Aorta (tissue), 5 donors: ENCODE data around the gene PHF13. TPM values are rescaled to one million over a fixed set of nuclear protein-coding genes. Genes with fewer than 3 reads are reported as not detected.
A peak's percentile ranks its signal among the peaks of the same experiment; 100 is the strongest.

Experiments used
- ATAC-seq: fragments of 200-7000 bp; cut with Tn5 transposase; one replicate; pipeline ENCODE4 v1.9.1; 2022; ENCODE audit warnings: moderate library complexity; ENCODE audit not compliant: low FRiP score
- DNase-seq, 2 donors: peaks; one replicate each; pipeline ENCODE4 v3.0.0-alpha.2; 2020
- H3K27ac ChIP-seq, 2 donors: one replicate each; pipeline ENCODE4 v1.5.1; 2013; ENCODE audit warnings: low read length in 2 of 2, mild to moderate bottlenecking in 2 of 2, moderate library complexity in 2 of 2, control low read depth in 1 of 2, inconsistent platforms in 1 of 2, low read depth in 1 of 2
- H3K27me3 ChIP-seq, 2 donors: one replicate each; pipeline ENCODE4 v1.6.1; 2013; ENCODE audit warnings: control low read depth in 1 of 2, low read length in 1 of 2, mild to moderate bottlenecking in 1 of 2, moderate library complexity in 1 of 2; ENCODE audit not compliant: insufficient read depth in 2 of 2, control insufficient read depth in 1 of 2
- H3K36me3 ChIP-seq, 2 donors: one replicate each; pipeline ENCODE4 v1.6.1; 2013; ENCODE audit warnings: control low read depth in 1 of 2, low read length in 1 of 2, mild to moderate bottlenecking in 1 of 2; ENCODE audit not compliant: insufficient read depth in 2 of 2, control insufficient read depth in 1 of 2
- H3K4me1 ChIP-seq, 2 donors: one replicate each; pipeline ENCODE4 v1.6.1; 2013; ENCODE audit warnings: low read length in 2 of 2, control low read depth in 1 of 2, mild to moderate bottlenecking in 1 of 2, moderate library complexity in 1 of 2; ENCODE audit not compliant: insufficient read depth in 2 of 2, control insufficient read depth in 1 of 2
- H3K4me3 ChIP-seq, 2 donors: one replicate each; pipeline ENCODE4 v1.5.1; 2013; ENCODE audit warnings: low read length in 2 of 2, control low read depth in 1 of 2, mild to moderate bottlenecking in 1 of 2
- H3K9me3 ChIP-seq: one replicate; pipeline ENCODE4 v1.6.1; 2013; ENCODE audit warnings: mild to moderate bottlenecking, low read length; ENCODE audit not compliant: control insufficient read depth
- WGBS, 2 donors: extraction: QIAGEN DNeasy Blood & Tissue Kit; methylation state at CpG; one replicate each; pipeline ENCODE4 v1.1.7; 2013; 5-methylcytosine and 5-hydroxymethylcytosine counted together
- intact Hi-C, 2 donors: fragments of 100-400 bp; cut with DNase I; formaldehyde crosslinking; loops; one replicate each; pipeline versions ENCODE4 v1.14.2 to v1.15.0; 2022
- polyA plus RNA-seq, 2 donors: library from polyadenylated mRNA; stranded (reverse); fragments of 200-250 nt; gene quantifications; one replicate each; pipeline ENCODE4 v1.2.3, GENCODE V29; 2013
- total RNA-seq, 2 donors: library from RNA; stranded (reverse); fragmentation: NEBNext Ultra II Directional; extraction: Animal tissue kit (Norgen Biotek cat#: 25700); gene quantifications; one replicate each; pipeline ENCODE4 v1.2.1, GENCODE V29; 2021
- donor health status: healthy with polysubstance abuse.
- donor health status: Bipolar disorder and iron deficiency.
- donor health status: DM: no; HTN: no; CAD: no.
- donor health status: DM: no; HTN: no; CAD: no.
- donor health status: DM: yes; HTN: yes; CAD: no.

PHF13 gene
- total and polyA plus RNA-seq, 4 donors: 3.6 to 19.3 (median 14.9) TPM

DNA sequence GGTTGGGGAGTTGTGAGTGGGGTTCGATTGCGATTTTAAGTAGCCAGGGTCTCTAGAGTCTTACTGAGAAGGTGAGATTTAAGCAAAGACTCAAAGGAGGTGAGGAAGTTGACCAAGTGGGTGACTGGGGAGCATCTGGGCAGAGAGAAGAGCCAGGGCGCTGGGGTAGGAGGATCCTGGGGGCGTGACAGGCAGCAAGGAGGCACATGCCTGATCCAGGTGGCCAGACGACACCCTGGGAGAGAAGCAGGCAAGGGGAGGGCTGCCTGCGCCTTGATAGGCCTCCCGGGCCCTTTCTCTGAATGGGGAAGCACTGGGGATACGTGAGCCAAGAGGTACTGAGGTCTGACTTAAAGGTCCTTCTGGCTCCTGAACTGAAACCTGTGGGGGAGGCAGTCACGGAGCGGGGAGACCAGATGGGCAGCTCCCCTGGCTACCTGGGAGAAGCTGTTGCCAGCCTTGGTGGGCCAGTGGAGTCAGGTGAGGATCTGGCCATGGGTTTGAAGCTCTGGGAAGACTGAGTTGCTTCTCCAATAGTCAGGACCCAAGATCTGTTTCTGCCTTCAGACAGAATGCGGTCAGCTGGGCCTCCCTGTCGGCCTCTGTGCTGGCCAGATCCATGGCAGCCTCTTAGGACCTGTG is 28.3 kb upstream of the PHF13 start:
- peaks cover 0 to 2% of the 10 kb centered on the region in 2 donors for H3K36me3 ChIP-seq
- intact Hi-C loops: no loop called here
- no peak for ATAC-seq
- peaks cover 0 to 3% of the 10 kb centered on the region in 2 donors for H3K4me1 ChIP-seq
- H3K9me3 ChIP-seq: no peaks in the 10 kb centered on the region
- 87 to 90% methylated on average over 12 of the region's 12 CpGs for WGBS, 2 donors
- no peak overlapping the region for H3K27ac ChIP-seq
- DNase-seq: no peak
- H3K27me3 ChIP-seq: no peaks in the 10 kb centered on the region
- H3K4me3 ChIP-seq: no peak overlapping the region

DNA sequence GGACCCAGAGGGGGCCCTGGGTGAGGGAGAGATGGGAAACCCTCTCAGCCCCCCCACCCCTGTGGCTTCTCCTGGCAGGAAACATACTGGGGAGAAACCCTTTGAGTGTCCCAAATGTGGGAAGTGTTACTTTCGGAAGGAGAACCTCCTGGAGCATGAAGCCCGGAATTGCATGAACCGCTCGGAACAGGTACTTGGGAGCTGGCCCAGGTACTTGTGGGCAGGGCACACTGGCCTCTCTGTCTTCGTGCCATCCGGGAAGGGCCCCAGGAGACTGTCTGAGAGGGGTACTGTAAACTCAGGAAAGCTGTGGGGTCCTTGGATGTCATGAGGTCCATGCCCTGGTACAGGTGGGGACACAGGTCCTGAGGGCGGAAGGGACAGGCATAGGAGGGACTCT is 27.7 kb upstream of the PHF13 start:
- WGBS, 2 donors: 84 to 89% methylated on average over 7 of the region's 7 CpGs

DNA sequence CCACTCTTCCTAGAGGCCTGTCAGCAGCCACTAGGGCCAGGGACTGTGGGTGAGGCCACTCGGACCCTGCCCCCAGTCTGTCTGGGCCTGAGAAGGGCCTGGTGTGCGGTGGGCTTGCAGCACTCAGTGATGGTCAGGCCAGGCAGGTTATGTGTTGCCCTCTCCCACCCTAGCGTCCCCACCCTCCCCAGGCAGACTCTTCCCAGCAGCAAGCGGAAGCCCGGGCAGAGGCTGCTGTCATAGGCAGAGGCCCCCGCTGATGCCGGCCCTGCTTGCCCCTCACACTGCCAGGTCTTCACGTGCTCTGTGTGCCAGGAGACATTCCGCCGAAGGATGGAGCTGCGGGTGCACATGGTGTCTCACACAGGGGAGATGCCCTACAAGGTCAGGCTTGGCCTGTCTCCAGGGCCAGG is 27.1 kb upstream of the PHF13 start:
- Histone ChIP-seq H3K4me1 (peaks cover 0 to 4% of the 10 kb centered on the region in 2 donors), H3K36me3 (peaks cover 0 to 2% of the 10 kb centered on the region in 2 donors), H3K4me3 (no peak overlapping the region), H3K27ac (peak overlapping the region in 1 of 2 donors; percentile 11), H3K27me3 (no peaks in the 10 kb centered on the region), H3K9me3 (no peaks in the 10 kb centered on the region)
- DNase-seq (no peak), ATAC-seq (no peak)
- 67 to 71% methylated on average over 11 of the region's 11 CpGs for WGBS, 2 donors
- intact Hi-C loops: no loop called here

More for the DNA sequence above, 27.7 kb upstream of the PHF13 start:
- Histone ChIP-seq H3K4me3 (no peak overlapping the region), H3K27me3 (no peaks in the 10 kb centered on the region), H3K36me3 (peaks cover 0 to 2% of the 10 kb centered on the region in 2 donors), H3K27ac (no peak overlapping the region), H3K4me1 (peaks cover 0 to 4% of the 10 kb centered on the region in 2 donors), H3K9me3 (no peaks in the 10 kb centered on the region)
- ATAC-seq (no peak), DNase-seq (no peak)
- intact Hi-C loops: no loop called here

DNA sequence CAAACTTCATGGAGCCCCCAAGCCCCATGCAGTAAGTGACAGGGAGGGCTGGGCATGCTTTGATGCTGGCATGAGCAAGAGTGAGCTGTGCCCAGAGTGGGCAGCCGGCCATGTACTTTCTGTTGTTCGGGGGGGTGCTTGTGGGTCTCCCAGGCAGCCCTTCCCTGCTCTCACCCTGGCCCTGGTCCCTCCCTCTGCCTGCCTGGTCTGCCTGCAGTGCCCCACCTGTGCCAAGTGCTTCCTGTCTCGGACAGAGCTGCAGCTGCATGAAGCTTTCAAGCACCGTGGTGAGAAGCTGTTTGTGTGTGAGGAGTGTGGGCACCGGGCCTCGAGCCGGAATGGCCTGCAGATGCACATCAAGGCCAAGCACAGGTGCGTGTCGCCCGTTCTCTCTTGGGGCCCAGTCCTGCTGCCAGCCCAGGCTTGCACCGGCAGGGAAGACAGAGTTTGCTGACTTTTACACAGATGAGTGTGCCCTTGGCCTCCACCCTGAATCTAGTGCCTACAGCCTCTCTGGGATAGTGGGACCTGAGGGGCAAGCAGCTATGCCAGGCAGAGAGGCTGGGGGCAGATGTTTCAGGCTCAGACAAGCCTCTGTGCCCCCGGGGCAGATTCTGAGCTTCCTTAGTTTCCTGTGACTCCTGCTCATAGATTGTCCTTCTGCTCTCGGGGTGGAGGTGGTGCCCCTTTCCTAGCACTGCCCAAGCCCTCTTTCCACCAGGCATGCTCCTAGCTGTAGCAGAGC is 26.1 kb upstream of the PHF13 start:
- H3K4me1 ChIP-seq: peaks cover 0 to 4% of the 10 kb centered on the region in 2 donors
- no peak overlapping the region for H3K4me3 ChIP-seq
- H3K27me3 ChIP-seq: no peaks in the 10 kb centered on the region
- WGBS, 2 donors: 15 to 16% methylated on average over 13 of the region's 13 CpGs
- peaks cover 0 to 2% of the 10 kb centered on the region in 2 donors for H3K36me3 ChIP-seq
- ATAC-seq: peak; percentile 49
- no peaks in the 10 kb centered on the region for H3K9me3 ChIP-seq
- DNase-seq: peak; percentile 70 to 87
- peak overlapping the region in 1 of 2 donors; percentile 7 for H3K27ac ChIP-seq
- intact Hi-C loops: no loop called here

DNA sequence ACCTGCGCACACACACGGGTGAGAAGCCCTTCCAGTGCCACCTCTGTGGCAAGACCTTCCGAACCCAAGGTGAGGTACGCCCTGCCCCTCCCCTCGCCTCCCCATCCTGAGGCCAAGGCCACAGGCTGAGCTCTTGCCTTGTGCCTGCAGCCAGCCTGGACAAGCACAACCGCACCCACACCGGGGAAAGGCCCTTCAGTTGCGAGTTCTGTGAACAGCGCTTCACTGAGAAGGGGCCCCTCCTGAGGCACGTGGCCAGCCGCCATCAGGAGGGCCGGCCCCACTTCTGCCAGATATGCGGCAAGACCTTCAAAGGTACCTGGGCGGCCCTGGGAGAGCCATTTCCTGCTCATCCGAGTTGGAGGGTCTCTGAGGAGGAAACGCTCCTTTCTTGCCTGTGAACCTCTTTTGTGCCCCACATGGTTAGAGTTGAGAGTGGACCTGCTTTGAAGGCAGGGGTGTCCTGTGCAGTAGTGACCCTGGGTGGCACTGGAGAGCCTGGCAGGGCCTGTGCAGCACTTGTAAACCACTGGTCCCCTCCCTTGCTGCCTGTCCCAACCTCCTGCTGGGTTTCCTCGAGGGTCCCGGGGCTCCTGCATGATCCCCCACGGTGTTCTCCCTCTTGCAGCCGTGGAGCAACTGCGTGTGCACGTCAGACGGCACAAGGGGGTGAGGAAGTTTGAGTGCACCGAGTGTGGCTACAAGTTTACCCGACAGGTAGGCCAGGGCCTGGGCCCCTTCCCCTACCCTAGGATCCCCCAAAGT is 25.2 kb upstream of the PHF13 start:
- Histone ChIP-seq H3K4me3 (no peak overlapping the region), H3K9me3 (no peaks in the 10 kb centered on the region), H3K4me1 (peaks cover 0 to 4% of the 10 kb centered on the region in 2 donors), H3K27ac (no peak overlapping the region), H3K36me3 (peaks cover 0 to 9% of the 10 kb centered on the region in 2 donors), H3K27me3 (no peaks in the 10 kb centered on the region)
- ATAC-seq: no peak
- intact Hi-C loops: no loop called here
- DNase-seq: no peak
- 86 to 87% methylated on average over 25 of the region's 25 CpGs for WGBS, 2 donors

DNA sequence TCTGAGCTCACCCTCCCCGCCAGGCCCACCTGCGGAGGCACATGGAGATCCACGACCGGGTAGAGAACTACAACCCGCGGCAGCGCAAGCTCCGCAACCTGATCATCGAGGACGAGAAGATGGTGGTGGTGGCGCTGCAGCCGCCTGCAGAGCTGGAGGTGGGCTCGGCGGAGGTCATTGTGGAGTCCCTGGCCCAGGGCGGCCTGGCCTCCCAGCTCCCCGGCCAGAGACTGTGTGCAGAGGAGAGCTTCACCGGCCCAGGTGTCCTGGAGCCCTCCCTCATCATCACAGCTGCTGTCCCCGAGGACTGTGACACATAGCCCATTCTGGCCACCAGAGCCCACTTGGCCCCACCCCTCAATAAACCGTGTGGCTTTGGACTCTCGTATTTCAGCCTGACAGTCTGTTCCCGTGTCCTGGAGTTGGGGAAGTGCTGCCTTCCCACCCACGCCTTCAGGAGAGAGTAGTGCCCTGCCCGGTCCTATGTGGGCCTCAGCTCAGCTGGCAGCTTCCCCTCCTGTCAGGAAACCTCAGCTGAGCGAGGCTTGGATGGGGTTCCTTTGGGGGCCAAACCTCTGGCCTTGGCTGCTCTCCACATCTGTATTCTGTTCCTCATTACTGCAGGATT is 24.5 kb upstream of the PHF13 start:
- H3K36me3 ChIP-seq: peaks cover 0 to 11% of the 10 kb centered on the region in 2 donors
- DNase-seq (no peak), ATAC-seq (no peak)
- H3K4me3 ChIP-seq: no peak overlapping the region
- intact Hi-C loops: no loop called here
- peaks cover 0 to 4% of the 10 kb centered on the region in 2 donors for H3K4me1 ChIP-seq
- WGBS, 2 donors: 74 to 78% methylated on average over 24 of the region's 24 CpGs
- no peaks in the 10 kb centered on the region for H3K9me3 ChIP-seq
- no peak overlapping the region for H3K27ac ChIP-seq
- no peaks in the 10 kb centered on the region for H3K27me3 ChIP-seq

DNA sequence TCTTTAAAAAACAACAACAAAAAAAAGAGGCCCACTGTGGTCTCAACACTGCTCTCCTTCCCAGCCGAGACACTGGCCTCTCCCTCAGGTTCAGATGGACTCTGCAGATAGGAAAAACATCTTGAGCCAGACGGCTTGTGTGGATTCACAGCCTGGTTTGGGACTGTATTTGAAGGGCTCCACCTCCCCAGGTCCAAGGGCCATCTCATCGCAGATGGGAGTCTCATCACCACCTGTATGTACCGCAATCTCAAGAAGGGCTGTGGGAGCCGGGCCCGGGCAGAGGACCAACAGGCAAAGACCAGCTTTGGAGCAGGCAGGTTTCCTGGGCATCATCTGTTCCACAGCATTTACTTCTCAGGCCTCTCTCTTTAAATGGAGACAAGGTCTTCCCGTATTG is 23.5 kb upstream of the PHF13 start:
- 91 to 93% methylated on average over 7 of the region's 7 CpGs for WGBS, 2 donors
- DNase-seq (no peak), ATAC-seq (no peak)
- intact Hi-C loops: loop anchor here in 1 of 2 donors (5.0 kb wide), 1 partner anchor 37 kb away; no protein-coding TSS in a partner anchor
- no peak overlapping the region for H3K4me3 ChIP-seq
- H3K27ac ChIP-seq: peak overlapping the region in 1 of 2 donors; percentile 18
- H3K36me3 ChIP-seq: peaks cover 0 to 14% of the 10 kb centered on the region in 2 donors
- peaks cover 0 to 4% of the 10 kb centered on the region in 2 donors for H3K4me1 ChIP-seq
- H3K27me3 ChIP-seq: no peaks in the 10 kb centered on the region
- H3K9me3 ChIP-seq: no peaks in the 10 kb centered on the region

DNA sequence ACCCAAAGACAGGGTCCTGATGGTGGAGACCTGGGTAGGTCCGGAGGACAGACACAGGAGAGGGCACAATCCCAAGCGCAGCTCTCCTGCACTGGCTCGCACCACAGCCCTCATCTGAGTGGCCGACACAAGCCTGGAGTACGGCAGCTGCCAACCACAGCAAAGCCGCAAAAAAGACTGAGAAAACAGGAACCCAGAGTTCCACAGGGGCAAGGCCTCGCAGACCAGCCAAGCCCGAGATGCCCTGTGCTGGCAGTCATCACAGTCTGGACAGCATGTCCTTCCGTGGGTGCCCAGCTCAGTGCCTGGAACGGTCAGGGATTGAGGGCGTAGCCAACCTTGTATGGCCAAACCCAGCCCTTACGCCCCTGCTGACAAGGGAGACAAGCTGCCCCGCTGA is 22.3 kb upstream of the PHF13 start:
- DNase-seq (peak; percentile 83 to 86), ATAC-seq (peak; percentile 75)
- no peak overlapping the region for H3K4me3 ChIP-seq
- peak overlapping the region; percentile 39 to 70 for H3K27ac ChIP-seq
- no peaks in the 10 kb centered on the region for H3K27me3 ChIP-seq
- WGBS, 2 donors: 5 to 13% methylated on average over 13 of the region's 13 CpGs
- intact Hi-C loops: loop anchor here in 1 of 2 donors (5.0 kb wide), 1 partner anchor 36 kb away; no protein-coding TSS in a partner anchor
- peaks cover 0 to 4% of the 10 kb centered on the region in 2 donors for H3K4me1 ChIP-seq
- H3K9me3 ChIP-seq: no peaks in the 10 kb centered on the region
- H3K36me3 ChIP-seq: peaks cover 0 to 19% of the 10 kb centered on the region in 2 donors
